WTC11 (cell line): ENCODE measurements around the gene FHOD3.

Source experiments
- CTCF ChIP-seq: fragments of 200-600 bp; IDR thresholded peaks from 2 replicates; pipeline ENCODE4 v1.8.0; 2022; ENCODE audit warnings: antibody characterized with exemption
- FOXP4 ChIP-seq: sonication (generic); formaldehyde crosslinking; IDR thresholded peaks from 2 replicates; pipeline ENCODE4 v1.8.0; 2022; ENCODE audit warnings: mild to moderate bottlenecking, missing genetic modification reagents
- NFYB ChIP-seq: sonication (generic); formaldehyde crosslinking; conservative IDR thresholded peaks from 2 replicates; pipeline ENCODE4 v1.8.0; 2022; ENCODE audit warnings: low read depth, missing genetic modification reagents
- NR1H2 ChIP-seq: sonication (generic); formaldehyde crosslinking; IDR thresholded peaks from 2 replicates; pipeline ENCODE4 v1.9.0; 2021; ENCODE audit warnings: mild to moderate bottlenecking, moderate library complexity, missing genetic modification reagents
- USF1 ChIP-seq: sonication (generic); formaldehyde crosslinking; IDR thresholded peaks from 2 replicates; pipeline ENCODE4 v1.8.0; 2022; ENCODE audit warnings: mild to moderate bottlenecking, missing genetic modification reagents
- USF2 ChIP-seq: sonication (generic); formaldehyde crosslinking; IDR thresholded peaks from 2 replicates; pipeline ENCODE4 v1.8.1; 2023; ENCODE audit warnings: mild to moderate bottlenecking, missing genetic modification reagents, moderate library complexity
- TF ChIP-seq, protein P1 (sequence below): sonication (generic); formaldehyde crosslinking; IDR thresholded peaks from 2 replicates; pipeline ENCODE4 v1.8.1; 2022; ENCODE audit warnings: low read depth, missing genetic modification reagents, borderline replicate concordance

DNA sequence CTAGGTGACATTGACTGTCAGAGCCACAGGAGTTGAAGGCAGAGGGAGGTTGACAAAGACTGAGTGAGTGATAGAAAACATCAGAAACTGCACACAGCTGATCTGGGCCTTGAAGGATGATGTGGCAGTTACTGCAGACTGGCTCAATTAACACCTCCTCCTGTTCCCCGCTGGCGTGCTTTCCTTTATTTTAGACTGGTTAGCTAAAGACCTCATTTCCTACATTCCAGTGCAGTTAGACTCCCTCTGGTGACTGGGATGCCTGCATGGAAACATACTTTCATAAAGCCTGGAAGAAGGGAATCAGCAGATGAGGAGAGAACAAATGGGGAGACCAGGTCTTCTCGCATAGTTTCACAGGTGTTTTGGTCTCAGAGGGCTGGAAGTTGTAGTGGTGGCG lies 524.2 kb downstream of the FHOD3 start:
- TF ChIP-seq, protein P1, sequence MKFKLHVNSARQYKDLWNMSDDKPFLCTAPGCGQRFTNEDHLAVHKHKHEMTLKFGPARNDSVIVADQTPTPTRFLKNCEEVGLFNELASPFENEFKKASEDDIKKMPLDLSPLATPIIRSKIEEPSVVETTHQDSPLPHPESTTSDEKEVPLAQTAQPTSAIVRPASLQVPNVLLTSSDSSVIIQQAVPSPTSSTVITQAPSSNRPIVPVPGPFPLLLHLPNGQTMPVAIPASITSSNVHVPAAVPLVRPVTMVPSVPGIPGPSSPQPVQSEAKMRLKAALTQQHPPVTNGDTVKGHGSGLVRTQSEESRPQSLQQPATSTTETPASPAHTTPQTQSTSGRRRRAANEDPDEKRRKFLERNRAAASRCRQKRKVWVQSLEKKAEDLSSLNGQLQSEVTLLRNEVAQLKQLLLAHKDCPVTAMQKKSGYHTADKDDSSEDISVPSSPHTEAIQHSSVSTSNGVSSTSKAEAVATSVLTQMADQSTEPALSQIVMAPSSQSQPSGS (CRISPR knock-in tag): no peak
- no peak for TF ChIP-seq CTCF
- no peak for TF ChIP-seq USF1
- TF ChIP-seq FOXP4 (CRISPR knock-in tag): no peak
- TF ChIP-seq NR1H2: no peak
- TF ChIP-seq USF2 (CRISPR knock-in tag): no peak
- TF ChIP-seq NFYB (CRISPR knock-in tag): no peak
